Stimulated activated CD4-positive, alpha-beta T cell treated with anti-CD3 and anti-CD28 coated beads, Interleukin-1b, Interleukin-23, amount 100 ng/mL, for 24 hours (primary cell): ENCODE measurements around the gene ESAM.

Experiments used
- DNase-seq, 4 experiments: peaks; one replicate each; pipeline ENCODE4 v3.0.0-alpha.2; 2020; ENCODE audit warnings: low read depth in 4 of 4, low spot score in 1 of 4

The ESAM gene

GRCh38 chr11:124737638-124738305 is 24.3 kb downstream of the ESAM start:
- DNase-seq, result no peak

GRCh38 chr11:124736736-124737135 is 25.4 kb downstream of the ESAM start:
- no peak for DNase-seq

- DNase-seq, result no peak
These were observed 29.9 kb downstream of the ESAM start for GRCh38 chr11:124732230-124732629.

GRCh38 chr11:124729571-124729970 is 32.5 kb downstream of the ESAM start:
- no peak for DNase-seq

- no peak for DNase-seq
These were observed 34.0 kb downstream of the ESAM start for GRCh38 chr11:124728134-124728533.

GRCh38 chr11:124727474-124727873 is 34.6 kb downstream of the ESAM start:
- no peak for DNase-seq

GRCh38 chr11:124725719-124726105 is 36.4 kb downstream of the ESAM start:
- no peak for DNase-seq

GRCh38 chr11:124724979-124725718 is 36.9 kb downstream of the ESAM start:
- DNase-seq, result no peak

- no peak for DNase-seq
These were observed 39.9 kb downstream of the ESAM start for GRCh38 chr11:124722176-124722575.

GRCh38 chr11:124719534-124719933 is 42.6 kb downstream of the ESAM start:
- no peak for DNase-seq

GRCh38 chr11:124718801-124719200 is 43.3 kb downstream of the ESAM start:
- no peak for DNase-seq

GRCh38 chr11:124717786-124718651 is 44.1 kb downstream of the ESAM start:
- no peak for DNase-seq

GRCh38 chr11:124717421-124717785 is 44.7 kb downstream of the ESAM start:
- DNase-seq, result no peak

GRCh38 chr11:124716591-124716990 is 45.5 kb downstream of the ESAM start:
- no peak for DNase-seq

GRCh38 chr11:124712392-124712791 is 49.7 kb downstream of the ESAM start:
- no peak for DNase-seq

- no peak for DNase-seq
These were observed 54.3 kb downstream of the ESAM start for GRCh38 chr11:124707829-124708228.
